K562 (cell line): Measurements from ENCODE around the gene SOS2. TPM values are rescaled to one million over a fixed set of nuclear protein-coding genes. Genes with fewer than 3 reads are reported as not detected.

Source experiments
- ATAC-seq: fragments of 200-7000 bp; cut with Tn5 transposase; 3 replicates; pipeline ENCODE4 v1.9.1; 2020; ENCODE audit warnings: moderate library complexity
- BruUV-seq: library from RNA; stranded (reverse); fragments of 400-500 nt; replicated peaks from 2 replicates; lab custom pipeline; 2021; lab: Mats Ljungman, UMichigan
- CTCF ChIA-PET: fragments of 300-600 bp; formaldehyde crosslinking; extraction: SDS; loops from one replicate; lab custom pipeline; 2021; ENCODE audit warnings: low intra/inter-chr PET ratio; lab: Yijun Ruan, JAX
- POLR2A ChIA-PET: fragments of 300-600, 350-650 bp; sonication (Branson Sonifier 250); formaldehyde crosslinking; extraction: SDS; loops from one replicate; lab custom pipeline; 2021; ENCODE audit warnings: antibody characterized with exemption, inconsistent platforms; lab: Yijun Ruan, JAX
- DNase-seq, 4 experiments: peaks; one replicate each; pipeline versions ENCODE4 v3.0.0 to v3.0.0-alpha.2; 2011 to 2018; ENCODE audit warnings: low spot score in 3 of 4, mixed read lengths in 3 of 4; ENCODE audit errors: extremely low read depth in 1 of 4
- FAIRE-seq: peaks from 2 replicates; lab custom pipeline; 2011; peaks lifted over from hg19 to GRCh38; lab: Jason Lieb, UNC
- H2AFZ ChIP-seq: 2 replicates; pipeline ENCODE4 v1.6.0; 2011; ENCODE audit warnings: low read depth, low read length, control low read depth, inconsistent platforms
- H3K27ac ChIP-seq: fragments of 200-600 bp; 3 replicates; pipeline ENCODE4 v1.8.0; 2011; ENCODE audit warnings: low read depth, mild to moderate bottlenecking, control low read depth, inconsistent platforms, low read length, moderate library complexity, mixed read lengths; ENCODE audit errors: extremely low read depth
- H3K27me3 ChIP-seq, 2 experiments: fragments of 300-600 bp in 1 of 2; 2 replicates in 1 of 2; 3 replicates in 1 of 2; pipeline versions ENCODE4 v1.6.0 to v1.8.0; 2011; ENCODE audit warnings: inconsistent platforms in 2 of 2, low read length in 2 of 2, mild to moderate bottlenecking in 1 of 2, mixed read lengths in 1 of 2, moderate library complexity in 1 of 2; ENCODE audit not compliant: control insufficient read depth in 2 of 2, insufficient read depth in 2 of 2
- H3K36me3 ChIP-seq: fragments of 300-600 bp; 3 replicates; pipeline ENCODE4 v1.8.0; 2011; ENCODE audit warnings: mild to moderate bottlenecking, low read length, inconsistent platforms; ENCODE audit not compliant: control insufficient read depth, insufficient read depth
- H3K4me1 ChIP-seq, 2 experiments: fragments of 200-600 bp in 1 of 2; replicated peaks in 1 of 2; 2 replicates in 1 of 2; 3 replicates in 1 of 2; pipeline versions ENCODE4 v1.5.1 to v1.8.0; 2011; ENCODE audit warnings: inconsistent platforms in 2 of 2, low read length in 2 of 2, mild to moderate bottlenecking in 1 of 2, mixed read lengths in 1 of 2, moderate library complexity in 1 of 2; ENCODE audit not compliant: control insufficient read depth in 2 of 2, insufficient read depth in 2 of 2
- H3K4me2 ChIP-seq: 2 replicates; pipeline ENCODE4 v1.6.1; 2011; ENCODE audit warnings: low read length, control low read depth, inconsistent platforms, mixed read lengths; ENCODE audit not compliant: insufficient read depth
- H3K4me3 ChIP-seq: fragments of 200-600 bp; sonication (generic), shearing (Covaris generic); 2 replicates; pipeline ENCODE4 v1.5.1; 2016; ENCODE audit warnings: control low read depth, inconsistent platforms
- H3K79me2 ChIP-seq: fragments of 200-600 bp; 3 replicates; pipeline ENCODE4 v1.8.0; 2011; ENCODE audit warnings: low read length, inconsistent platforms; ENCODE audit not compliant: control insufficient read depth, insufficient read depth
- H3K9ac ChIP-seq, 2 experiments: 2 replicates each; pipeline versions ENCODE4 v1.6.0 to v1.6.1; 2011; ENCODE audit warnings: low read depth in 2 of 2, low read length in 2 of 2, control low read depth in 1 of 2, inconsistent platforms in 1 of 2, mild to moderate bottlenecking in 1 of 2, mixed read lengths in 1 of 2; ENCODE audit not compliant: insufficient read depth in 1 of 2
- H3K9me1 ChIP-seq: one replicate; pipeline ENCODE4 v1.6.0; 2011; ENCODE audit warnings: inconsistent platforms, mild to moderate bottlenecking, low read length, moderate library complexity; ENCODE audit not compliant: control insufficient read depth, insufficient read depth
- H3K9me3 ChIP-seq: replicated peaks from 2 replicates; pipeline ENCODE4 v1.5.1; 2011; ENCODE audit warnings: low read depth, low read length, inconsistent platforms; ENCODE audit not compliant: control insufficient read depth, insufficient read depth
- H4K20me1 ChIP-seq: replicated peaks from 2 replicates; pipeline ENCODE4 v1.6.1; 2011; ENCODE audit warnings: low read length, inconsistent platforms, mixed read lengths; ENCODE audit not compliant: control insufficient read depth, insufficient read depth
- AFF4 ChIP-seq: sonication (generic); formaldehyde crosslinking; IDR thresholded peaks from 2 replicates; pipeline ENCODE4 v1.8.0; 2023; ENCODE audit warnings: mild to moderate bottlenecking, missing genetic modification reagents
- DEAF1 ChIP-seq: fragments of 450-650 bp; formaldehyde crosslinking; IDR thresholded peaks from 2 replicates; pipeline ENCODE4 v1.4.0; 2020; ENCODE audit warnings: mild to moderate bottlenecking, moderate library complexity
- E2F1 ChIP-seq: sonication (generic); formaldehyde crosslinking; IDR thresholded peaks from 2 replicates; pipeline ENCODE4 v1.8.1; 2023; ENCODE audit warnings: mild to moderate bottlenecking, missing genetic modification reagents, moderate library complexity
- IFI16 ChIP-seq: fragments of 250-450 bp; sonication (Bioruptor Pico); IDR thresholded peaks from 2 replicates; pipeline ENCODE4 v2.1.2; 2022; ENCODE audit warnings: mild to moderate bottlenecking, inconsistent platforms
- PKNOX1 ChIP-seq: fragments of 450-650 bp; IDR thresholded peaks from 2 replicates; pipeline ENCODE4 v1.6.1; 2016
- ZKSCAN8 ChIP-seq: fragments of 200-800 bp; sonication (Bioruptor generic); IDR thresholded peaks from 2 replicates; pipeline ENCODE4 v1.6.1; 2016; ENCODE audit warnings: missing genetic modification characterization, missing compliant biosample characterization
- WGBS: fragments of 100-300 bp; shearing (Covaris generic); methylation state at CpG from one replicate; pipeline ENCODE4 v1.1.6; 2016; ENCODE audit warnings: low coverage, mixed read lengths; ENCODE audit not compliant: insufficient coverage; ENCODE audit errors: missing lambda C conversion rate; 5-methylcytosine and 5-hydroxymethylcytosine counted together
- in situ Hi-C: fragments of 300-500 bp; cut with MboI; formaldehyde crosslinking; loops from 4 replicates; pipeline ENCODE4 v1.15.0; 2018; ENCODE audit warnings: inconsistent platforms, mixed read lengths
- intact Hi-C: fragments of 100-400 bp; cut with micrococcal nuclease; formaldehyde crosslinking; loops from 2 replicates; pipeline ENCODE4 v1.14.2; 2022
- polyA plus RNA-seq, 8 experiments: library from polyadenylated mRNA; depleted of rRNA in 4 of 8; stranded (reverse) in 5 of 8; unstranded in 3 of 8; fragments of >200 nt; fragmentation: Nextera tagmentation in 2 of 8; fragmentation: Illumina TruSeq in 1 of 8; extraction: Ambion mirVana in 2 of 8; extraction: Trizol in 1 of 8; gene quantifications; 2 replicates each; pipeline versions ENCODE4 v1.2.1 to v1.2.3, GENCODE V29; 2011 to 2014; ENCODE audit warnings: inconsistent platforms in 1 of 8, missing spikeins in 1 of 8
- total RNA-seq, 7 experiments: library from RNA; depleted of rRNA in 6 of 7; stranded (reverse); fragments of >200 nt in 6 of 7; fragmentation: Illumina TruSeq in 2 of 7; extraction: Trizol in 2 of 7; gene quantifications; 2 replicates each; pipeline versions ENCODE4 v1.2.1 to v1.2.3, GENCODE V29; 2011 to 2021; ENCODE audit warnings: low replicate concordance in 1 of 7
- TF ChIP-seq, protein P1 (sequence below): sonication (generic); formaldehyde crosslinking; IDR thresholded peaks from 2 replicates; pipeline ENCODE4 v1.8.0; 2022; ENCODE audit warnings: mild to moderate bottlenecking, missing genetic modification reagents, borderline replicate concordance
- TF ChIP-seq, protein P2 (sequence below): fragments of 250-450 bp; sonication (Bioruptor Pico); IDR thresholded peaks from 2 replicates; pipeline ENCODE4 v1.6.1; 2021; ENCODE audit warnings: mild to moderate bottlenecking

The SOS2 gene
- total and polyA plus RNA-seq, 9 of the 15 experiments (the other 6 are each of a cell fraction or from before 2014, with no cell fraction given), result 2.2 to 13.1 (median 10.5) TPM

- Histone ChIP-seq H3K79me2 (peaks cover 24% of the 10 kb centered on the region), H3K27me3 (no peaks in the 10 kb centered on the region), H3K27ac (peak within 1 kb of the TSS; percentile 70), H3K9me3 (no peaks in the 10 kb centered on the region), H3K9ac (peak within 1 kb of the TSS; percentile 80 to 98), H3K9me1 (no peaks in the 10 kb centered on the region), H3K36me3 (peaks cover 43% of the 10 kb centered on the region; the same call in 2 of the 3 replicates), H3K4me2 (peak within 1 kb of the TSS; percentile 82), H3K4me3 (peak within 1 kb of the TSS; percentile 76), H4K20me1 (no peaks in the 10 kb centered on the region), H2AFZ (peak within 1 kb of the TSS; percentile 92), H3K4me1 (peaks cover 4 to 6% of the 10 kb centered on the region in 2 experiments; a peak in 4 of 5 replicates)
- ChIA-PET CTCF (interaction anchor here (0.6 kb wide), 1 partner anchor 22 kb away, joined by 3 read pairs; no protein-coding TSS in a partner anchor), POLR2A (interaction anchor here (0.7 to 1.6 kb wide), 4 partner anchors 10 to 264 kb away, joined by 3 to 7 read pairs (median 3); no protein-coding TSS in a partner anchor)
- DNase-seq, result peak; percentile 86 to 94 (median 88)
- BruUV-seq, result no TSS peak
- in situ Hi-C loops, result loop anchor here (25.0 kb wide), 1 partner anchor 479 kb away; the partner anchor contains the start of gene DNAAF2
- peak; percentile 65 for FAIRE-seq
- ATAC-seq, result peak; percentile 100
- intact Hi-C loops, result loop anchor here (5.0 to 10.0 kb wide), 2 partner anchors 118 to 416 kb away; partner anchors contain the start of genes MAP4K5 and SOS2
- 2% methylated on average over 39 of the region's 63 CpGs for WGBS
- TF ChIP-seq, protein P1, sequence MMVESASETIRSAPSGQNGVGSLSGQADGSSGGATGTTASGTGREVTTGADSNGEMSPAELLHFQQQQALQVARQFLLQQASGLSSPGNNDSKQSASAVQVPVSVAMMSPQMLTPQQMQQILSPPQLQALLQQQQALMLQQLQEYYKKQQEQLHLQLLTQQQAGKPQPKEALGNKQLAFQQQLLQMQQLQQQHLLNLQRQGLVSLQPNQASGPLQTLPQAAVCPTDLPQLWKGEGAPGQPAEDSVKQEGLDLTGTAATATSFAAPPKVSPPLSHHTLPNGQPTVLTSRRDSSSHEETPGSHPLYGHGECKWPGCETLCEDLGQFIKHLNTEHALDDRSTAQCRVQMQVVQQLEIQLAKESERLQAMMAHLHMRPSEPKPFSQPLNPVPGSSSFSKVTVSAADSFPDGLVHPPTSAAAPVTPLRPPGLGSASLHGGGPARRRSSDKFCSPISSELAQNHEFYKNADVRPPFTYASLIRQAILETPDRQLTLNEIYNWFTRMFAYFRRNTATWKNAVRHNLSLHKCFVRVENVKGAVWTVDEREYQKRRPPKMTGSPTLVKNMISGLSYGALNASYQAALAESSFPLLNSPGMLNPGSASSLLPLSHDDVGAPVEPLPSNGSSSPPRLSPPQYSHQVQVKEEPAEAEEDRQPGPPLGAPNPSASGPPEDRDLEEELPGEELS (CRISPR knock-in tag), result peak; percentile 29; the same call in 1 of the 2 replicates
- TF ChIP-seq PKNOX1 (peak; percentile 39), DEAF1 (CRISPR knock-in tag) (no peak), IFI16 (CRISPR knock-in tag) (no peak), E2F1 (CRISPR knock-in tag) (peak; percentile 58; the same call in 1 of the 2 replicates), AFF4 (CRISPR knock-in tag) (0 out of 2 replicates have a peak, but pooled peaks have one; percentile 53), ZKSCAN8 (no peak)
- TF ChIP-seq, protein P2, sequence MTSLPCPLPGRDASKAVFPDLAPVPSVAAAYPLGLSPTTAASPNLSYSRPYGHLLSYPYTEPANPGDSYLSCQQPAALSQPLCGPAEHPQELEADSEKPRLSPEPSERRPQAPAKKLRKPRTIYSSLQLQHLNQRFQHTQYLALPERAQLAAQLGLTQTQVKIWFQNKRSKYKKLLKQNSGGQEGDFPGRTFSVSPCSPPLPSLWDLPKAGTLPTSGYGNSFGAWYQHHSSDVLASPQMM (CRISPR knock-in tag), result no peak
These were observed 115.0 kb downstream of the SOS2 start, which contains the start of gene VCPKMT for GRCh38 chr14:50116181-50116956. VCPKMT (minus strand) TSS chr14:50116572; CDS start chr14:50116552, 20 bp downstream.
